Activated gamma-delta T cell treated with Interleukin-2 at 50 U/mL for 16 hours (primary cell): Measurements from ENCODE around the gene MTCH2.
"Not testable (repeated sequence)": the region's sequence is repeated elsewhere in the genome, so short reads cannot be mapped to it uniquely, and the experiment has no call there.

Experiments used
- DNase-seq: peaks from one replicate; pipeline ENCODE4 v3.0.0-alpha.2; 2020

The MTCH2 gene

GRCh38 chr11:47642099-47642855 lies at the start of gene MTCH2:
MTCH2 (minus strand) TSS chr11:47642559; CDS start chr11:47642465, 94 bp downstream.
- DNase-seq: peak; percentile 95

GRCh38 chr11:47691979-47692378 lies 49.6 kb upstream of the MTCH2 start:
- DNase-seq: no peak

GRCh38 chr11:47689480-47689879 lies 47.1 kb upstream of the MTCH2 start:
- DNase-seq: no peak

- no peak for DNase-seq
These were observed 46.6 kb upstream of the MTCH2 start for GRCh38 chr11:47688991-47689390.

GRCh38 chr11:47688111-47688510 lies 45.8 kb upstream of the MTCH2 start:
- no peak for DNase-seq

- not testable (repeated sequence) for DNase-seq
These were observed 44.3 kb upstream of the MTCH2 start for GRCh38 chr11:47686704-47687103.

- DNase-seq: no peak
These were observed 43.8 kb upstream of the MTCH2 start for GRCh38 chr11:47686151-47686550.

GRCh38 chr11:47675851-47676250 lies 33.5 kb upstream of the MTCH2 start:
- DNase-seq: no peak

- no peak for DNase-seq
These were observed 29.9 kb upstream of the MTCH2 start for GRCh38 chr11:47672283-47672730.

- DNase-seq: no peak
These were observed 27.5 kb upstream of the MTCH2 start for GRCh38 chr11:47669856-47670255.

- DNase-seq: no peak
These were observed 26.3 kb upstream of the MTCH2 start for GRCh38 chr11:47668665-47669064.

- DNase-seq: no peak
These were observed 25.2 kb upstream of the MTCH2 start for GRCh38 chr11:47667555-47667954.

GRCh38 chr11:47667135-47667534 lies 24.8 kb upstream of the MTCH2 start:
- no peak for DNase-seq

GRCh38 chr11:47664936-47665335 lies 22.6 kb upstream of the MTCH2 start:
- not testable (repeated sequence) for DNase-seq

GRCh38 chr11:47661245-47661644 lies 18.9 kb upstream of the MTCH2 start:
- DNase-seq: no peak

- no peak for DNase-seq
These were observed 16.9 kb upstream of the MTCH2 start for GRCh38 chr11:47659276-47659675.

GRCh38 chr11:47656260-47656885 lies 14.0 kb upstream of the MTCH2 start:
- no peak for DNase-seq

GRCh38 chr11:47651818-47652469 lies 9.6 kb upstream of the MTCH2 start:
- DNase-seq: no peak

- DNase-seq: no peak
These were observed 6.9 kb upstream of the MTCH2 start for GRCh38 chr11:47649276-47649675.

GRCh38 chr11:47646019-47646418 lies 3.7 kb upstream of the MTCH2 start:
- no peak for DNase-seq

- DNase-seq: no peak
These were observed 3.1 kb upstream of the MTCH2 start for GRCh38 chr11:47645500-47645899.

GRCh38 chr11:47641600-47642098 lies 710 bp downstream of the MTCH2 start:
- DNase-seq: no peak

GRCh38 chr11:47640506-47640905 lies 1.9 kb downstream of the MTCH2 start:
- not testable (repeated sequence) for DNase-seq

GRCh38 chr11:47636331-47636730 lies 6.0 kb downstream of the MTCH2 start:
- DNase-seq: not testable (repeated sequence)
